GM12878 (cell line): Measurements from ENCODE around the gene TCEAL7. TPM values are rescaled to one million over a fixed set of nuclear protein-coding genes. Genes with fewer than 3 reads are reported as not detected.

ENCODE experiments used
- ATAC-seq: fragments of 200-7000 bp; cut with Tn5 transposase; 3 replicates; pipeline ENCODE4 v1.9.1; 2020; ENCODE audit warnings: mild to moderate bottlenecking, moderate library complexity
- BruUV-seq: library from RNA; stranded (reverse); fragments of 400-500 nt; replicated peaks from 2 replicates; lab custom pipeline; 2021; lab: Mats Ljungman, UMichigan
- CTCF ChIA-PET: fragments of 300-600 bp; sonication (Branson Sonifier 250); formaldehyde crosslinking; extraction: SDS; loops from one replicate; lab custom pipeline; 2021; ENCODE audit warnings: inconsistent platforms; lab: Yijun Ruan, JAX
- POLR2A ChIA-PET: fragments of 350-600 bp; formaldehyde crosslinking; extraction: SDS; loops from one replicate; lab custom pipeline; 2021; ENCODE audit warnings: inconsistent platforms; lab: Charles Lee
- RAD21 ChIA-PET: fragments of 300-600 bp; sonication (Branson Sonifier 250); formaldehyde crosslinking; loops from one replicate; lab custom pipeline; 2023; ENCODE audit warnings: antibody characterized with exemption; ENCODE audit not compliant: unreplicated experiment; lab: Charles Lee
- SMC1A ChIA-PET: fragments of 300-600 bp; sonication (Branson Sonifier 250); formaldehyde crosslinking; loops from one replicate; lab custom pipeline; 2023; ENCODE audit not compliant: unreplicated experiment, uncharacterized antibody; lab: Charles Lee
- DNase-seq: peaks from one replicate; pipeline ENCODE4 v3.0.0-alpha.2; 2011; ENCODE audit warnings: low read depth, low spot score
- FAIRE-seq: peaks from 3 replicates; lab custom pipeline; 2011; peaks lifted over from hg19 to GRCh38; lab: Jason Lieb, UNC
- H2AFZ ChIP-seq: 2 replicates; pipeline ENCODE4 v1.6.0; 2011; ENCODE audit warnings: low read depth, low read length, control low read depth; ENCODE audit not compliant: control insufficient read depth
- H3K27ac ChIP-seq: 2 replicates; pipeline ENCODE4 v1.5.1; 2011; ENCODE audit warnings: control low read depth; ENCODE audit not compliant: control insufficient read depth, insufficient read depth
- H3K27me3 ChIP-seq, 2 experiments: replicated peaks in 1 of 2; 2 replicates each; pipeline versions ENCODE4 v1.6.0 to v1.6.1; 2011; ENCODE audit warnings: low read length in 1 of 2; ENCODE audit not compliant: control insufficient read depth in 2 of 2, insufficient read depth in 2 of 2
- H3K36me3 ChIP-seq, 2 experiments: 2 replicates each; pipeline ENCODE4 v1.5.1; 2011; ENCODE audit warnings: low read length in 1 of 2; ENCODE audit not compliant: control insufficient read depth in 2 of 2, insufficient read depth in 2 of 2
- H3K4me1 ChIP-seq: 2 replicates; pipeline ENCODE4 v1.6.1; 2011; ENCODE audit warnings: mild to moderate bottlenecking, low read length, moderate library complexity, mixed read lengths; ENCODE audit not compliant: control insufficient read depth, insufficient read depth
- H3K4me2 ChIP-seq: 2 replicates; pipeline ENCODE4 v1.6.0; 2011; ENCODE audit warnings: control low read depth; ENCODE audit not compliant: control insufficient read depth, insufficient read depth
- H3K4me3 ChIP-seq: fragments of 200-600 bp; sonication (generic); 2 replicates; pipeline ENCODE4 v1.5.1; 2016
- H3K79me2 ChIP-seq: 2 replicates; pipeline ENCODE4 v1.6.0; 2011; ENCODE audit warnings: low read length; ENCODE audit not compliant: control insufficient read depth, insufficient read depth
- H3K9ac ChIP-seq: 2 replicates; pipeline ENCODE4 v1.8.0; 2011; ENCODE audit warnings: low read length, control low read depth, mixed read lengths; ENCODE audit not compliant: control insufficient read depth, insufficient read depth
- H3K9me3 ChIP-seq: replicated peaks from 3 replicates; pipeline ENCODE4 v1.5.1; 2011; ENCODE audit warnings: mild to moderate bottlenecking, low read length; ENCODE audit not compliant: control insufficient read depth, insufficient read depth
- H4K20me1 ChIP-seq: 2 replicates; pipeline ENCODE4 v1.6.0; 2011; ENCODE audit not compliant: control insufficient read depth, insufficient read depth
- CBFB ChIP-seq: IDR thresholded peaks from 2 replicates; pipeline ENCODE4 v1.6.1; 2016; ENCODE audit warnings: antibody characterized with exemption, low read depth
- CREB1 ChIP-seq: IDR thresholded peaks from 2 replicates; pipeline ENCODE4 v1.6.1; 2012; ENCODE audit warnings: low read depth, mild to moderate bottlenecking, inconsistent platforms
- CUX1 ChIP-seq: IDR thresholded peaks from 2 replicates; pipeline ENCODE4 v1.6.1; 2012; ENCODE audit warnings: improper control_type of control experiment, low read depth, low read length; ENCODE audit not compliant: insufficient replicate concordance
- FOS ChIP-seq: IDR thresholded peaks from 3 replicates; pipeline ENCODE4 v1.6.1; 2011; ENCODE audit warnings: borderline replicate concordance; ENCODE audit not compliant: insufficient read length; ENCODE audit errors: extremely low read depth
- IKZF1 ChIP-seq: fragments of 450-650 bp; conservative IDR thresholded peaks from 2 replicates; pipeline ENCODE4 v1.6.1; 2017; ENCODE audit warnings: antibody characterized with exemption, mild to moderate bottlenecking
- IKZF2 ChIP-seq, 2 experiments: fragments of 450-650 bp; IDR thresholded peaks; 2 replicates each; pipeline ENCODE4 v1.6.1; 2017; ENCODE audit warnings: mild to moderate bottlenecking in 2 of 2, moderate library complexity in 2 of 2
- POLR2A ChIP-seq: IDR thresholded peaks from 2 replicates; pipeline ENCODE4 v1.6.1; 2011; ENCODE audit warnings: low read depth, mild to moderate bottlenecking, low read length
- PRDM15 ChIP-seq: fragments of 450-650 bp; formaldehyde crosslinking; IDR thresholded peaks from 2 replicates; pipeline ENCODE4 v1.4.0; 2020; ENCODE audit warnings: mild to moderate bottlenecking, moderate library complexity
- RAD51 ChIP-seq: fragments of 450-650 bp; IDR thresholded peaks from 2 replicates; pipeline ENCODE4 v1.6.1; 2016; ENCODE audit warnings: moderate library complexity, mild to moderate bottlenecking, inconsistent platforms
- SREBF1 ChIP-seq: IDR thresholded peaks from 2 replicates; pipeline ENCODE4 v1.6.1; 2012; ENCODE audit warnings: mild to moderate bottlenecking, low read length
- SUZ12 ChIP-seq: fragments of 200-600 bp; sonication (generic); IDR thresholded peaks from one replicate; pipeline ENCODE4 v1.6.1; 2018; ENCODE audit warnings: antibody characterized with exemption, mild to moderate bottlenecking; ENCODE audit not compliant: unreplicated experiment
- USF1 ChIP-seq: IDR thresholded peaks from 2 replicates; pipeline ENCODE4 v1.6.1; 2011; ENCODE audit warnings: borderline replicate concordance, low read depth, mild to moderate bottlenecking, moderate library complexity, mixed read lengths, low read length; ENCODE audit not compliant: insufficient read depth; ENCODE audit errors: extremely low read length
- WGBS: methylation state at CpG from one replicate; pipeline ENCODE4 v1.1.6; 2016; ENCODE audit warnings: low lambda C conversion rate; ENCODE audit not compliant: insufficient replicate concordance, insufficient coverage; ENCODE audit errors: missing lambda C conversion rate; 5-methylcytosine and 5-hydroxymethylcytosine counted together
- in situ Hi-C: fragments of 300-500 bp; cut with MboI; formaldehyde crosslinking; loops from 9 replicates; pipeline ENCODE4 v1.14.3; 2018; ENCODE audit warnings: mixed read lengths
- intact Hi-C: fragments of 100-400 bp; cut with micrococcal nuclease; formaldehyde crosslinking; loops from one replicate; pipeline ENCODE4 v1.14.2; 2022; ENCODE audit not compliant: unreplicated experiment
- polyA plus RNA-seq, 11 experiments: library from polyadenylated mRNA; depleted of rRNA in 4 of 11; unstranded in 6 of 11; stranded (reverse) in 5 of 11; fragments of >200 nt; fragmentation: Nextera tagmentation in 4 of 11; fragmentation: Illumina TruSeq in 1 of 11; extraction: Ambion mirVana in 4 of 11; extraction: Trizol in 1 of 11; gene quantifications; 1 replicate in 1 of 11; 2 replicates in 10 of 11; pipeline versions ENCODE4 v1.2.1 to v1.2.3, GENCODE V29; 2011 to 2016; ENCODE audit warnings: inconsistent platforms in 2 of 11, missing spikeins in 2 of 11, low read depth in 1 of 11
- total RNA-seq, 4 experiments: library from RNA; depleted of rRNA in 3 of 4; stranded (reverse); fragments of >200 nt in 3 of 4; fragmentation: Illumina TruSeq in 1 of 4; extraction: Trizol in 1 of 4; gene quantifications; 2 replicates each; pipeline versions ENCODE4 v1.2.1 to v1.2.3, GENCODE V29; 2013 to 2021

TCEAL7 gene
- total and polyA plus RNA-seq, 10 of the 15 experiments (the other 5 are each of a cell fraction or from before 2014, with no cell fraction given) = not detected

GRCh38 chrX:103343105-103343504, 13.1 kb downstream of the TCEAL7 start (continued):
- TF ChIP-seq CUX1 (no peak), FOS (no peak)

- H3K9me3 ChIP-seq = no peaks in the 10 kb centered on the region
- intact Hi-C loops = loop anchor here (10.0 kb wide), 1 partner anchor 470 kb away; no protein-coding TSS in a partner anchor
- no peak overlapping the region for H3K4me2 ChIP-seq
- no peak overlapping the region for H3K4me3 ChIP-seq
- ChIA-PET SMC1A (no interaction called here), POLR2A (no interaction called here), CTCF (no interaction called here), RAD21 (no interaction called here)
- no TSS peak for BruUV-seq
- no peak overlapping the region for H3K9ac ChIP-seq
- FAIRE-seq (no peak), ATAC-seq (no peak), DNase-seq (no peak)
- no peaks in the 10 kb centered on the region; a peak in 1 of 4 replicates for H3K27me3 ChIP-seq
- H3K79me2 ChIP-seq = no peaks in the 10 kb centered on the region
- H3K36me3 ChIP-seq = no peaks in the 10 kb centered on the region
- in situ Hi-C loops = loop anchor here (10.0 kb wide), 1 partner anchor 120 kb away; no protein-coding TSS in a partner anchor
- no peaks in the 10 kb centered on the region for H3K4me1 ChIP-seq
- no peak overlapping the region for H3K27ac ChIP-seq
- H4K20me1 ChIP-seq = no peaks in the 10 kb centered on the region
- H2AFZ ChIP-seq = no peak overlapping the region
- 0% methylated on average over 2 of the region's 2 CpGs for WGBS
- no peak for TF ChIP-seq PRDM15 (CRISPR knock-in tag)
- TF ChIP-seq SREBF1 = no peak
- no peak for TF ChIP-seq IKZF2 (IDR thresholded peaks at IDR 0.05)
- TF ChIP-seq SUZ12 = no peak
- TF ChIP-seq USF1 = no peak
- TF ChIP-seq CREB1 = no peak
- TF ChIP-seq RAD51 = no peak
- TF ChIP-seq CBFB = no peak
- TF ChIP-seq POLR2A = no peak
- no peak for TF ChIP-seq IKZF1
Measured at GRCh38 chrX:103344606-103345005, 14.6 kb downstream of the TCEAL7 start.
